IgD-negative memory B cell (primary cell): ENCODE data around the gene MRPL12. TPM values are rescaled to one million over a fixed set of nuclear protein-coding genes. Genes with fewer than 3 reads are reported as not detected.

ENCODE experiments used
- H3K27ac Mint-ChIP-seq, 3 donors: one replicate each; pipeline ENCODE4 v1.8.0; 2020 to 2022; ENCODE audit warnings: mild to moderate bottlenecking in 3 of 3, mixed read lengths in 3 of 3, moderate library complexity in 1 of 3
- H3K27me3 Mint-ChIP-seq: one replicate; pipeline ENCODE4 v1.8.0; 2021; ENCODE audit warnings: mixed read lengths
- H3K36me3 Mint-ChIP-seq: one replicate; pipeline ENCODE4 v1.8.0; 2020; ENCODE audit warnings: mild to moderate bottlenecking, mixed read lengths
- H3K4me1 Mint-ChIP-seq, 3 donors: one replicate each; pipeline ENCODE4 v1.8.0; 2020 to 2022; ENCODE audit warnings: mixed read lengths in 3 of 3, mild to moderate bottlenecking in 1 of 3
- H3K4me3 Mint-ChIP-seq, 4 donors: one replicate each; pipeline ENCODE4 v1.8.0; 2020 to 2022; ENCODE audit warnings: mild to moderate bottlenecking in 4 of 4, mixed read lengths in 4 of 4, moderate library complexity in 3 of 4
- H3K9me3 Mint-ChIP-seq, 3 donors: one replicate each; pipeline ENCODE4 v1.8.0; 2020 to 2021; ENCODE audit warnings: mixed read lengths in 3 of 3, mild to moderate bottlenecking in 1 of 3
- polyA plus RNA-seq: library from polyadenylated mRNA; unstranded; fragments of 300-500 nt; fragmentation: Illumina TruSeq; gene quantifications from one replicate; pipeline ENCODE4 v1.2.3, GENCODE V29; 2021

MRPL12 gene
- polyA plus RNA-seq, 1 donor from 2014 or later: 63.7 TPM

DNA sequence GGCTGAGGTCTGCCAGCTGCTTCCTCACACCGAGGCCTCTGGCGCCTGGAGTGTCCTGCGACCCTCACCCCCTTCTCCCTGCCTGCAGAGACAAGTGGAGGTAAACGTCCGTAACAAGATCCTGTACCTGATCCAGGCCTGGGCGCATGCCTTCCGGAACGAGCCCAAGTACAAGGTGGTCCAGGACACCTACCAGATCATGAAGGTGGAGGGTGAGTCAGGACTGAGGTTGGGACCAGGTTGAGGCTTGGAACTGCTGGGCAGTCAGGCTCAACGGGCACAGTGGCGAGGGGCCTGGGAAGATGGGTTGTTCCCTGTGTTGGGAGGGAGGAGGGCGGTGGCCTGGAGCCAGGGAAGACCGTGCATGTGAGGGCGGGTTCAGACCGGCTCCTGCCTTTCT, 14.6 kb upstream of the MRPL12 start:
- Mint-ChIP-seq H3K4me3 (peak overlapping the region in 1 of 4 donors; percentile 12), H3K27ac (no peak overlapping the region)

DNA sequence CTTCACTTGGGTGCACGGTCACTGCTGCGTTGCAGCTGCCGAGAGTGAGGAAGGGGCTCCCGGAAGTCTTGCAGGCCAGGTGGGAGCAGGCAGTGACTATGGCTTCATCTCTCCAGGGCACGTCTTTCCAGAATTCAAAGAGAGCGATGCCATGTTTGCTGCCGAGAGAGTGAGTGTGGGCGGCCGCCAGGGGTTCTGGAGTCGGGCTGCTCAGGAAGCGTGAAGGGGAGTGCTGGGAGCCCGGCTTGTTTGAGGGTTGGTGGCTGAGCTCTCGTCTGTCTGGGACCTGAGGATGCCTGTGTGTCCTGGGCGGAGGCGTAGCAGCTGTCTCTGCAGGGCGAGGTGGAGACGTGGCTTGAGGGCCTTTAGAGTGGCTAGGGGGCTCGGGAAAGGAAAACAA, 13.1 kb upstream of the MRPL12 start:
- no peaks in the 10 kb centered on the region for H3K27me3 Mint-ChIP-seq
- no peaks in the 10 kb centered on the region for H3K36me3 Mint-ChIP-seq
- peaks cover 0 to 8% (median 6%) of the 10 kb centered on the region in 3 donors for H3K4me1 Mint-ChIP-seq
- no peak overlapping the region for H3K27ac Mint-ChIP-seq
- no peak overlapping the region for H3K4me3 Mint-ChIP-seq
- no peaks in the 10 kb centered on the region for H3K9me3 Mint-ChIP-seq

More for the DNA sequence above, 14.6 kb upstream of the MRPL12 start:
- peaks cover 3 to 16% (median 14%) of the 10 kb centered on the region in 3 donors for H3K4me1 Mint-ChIP-seq
- no peaks in the 10 kb centered on the region for H3K36me3 Mint-ChIP-seq
- H3K27me3 Mint-ChIP-seq: no peaks in the 10 kb centered on the region
- H3K9me3 Mint-ChIP-seq: no peaks in the 10 kb centered on the region

DNA sequence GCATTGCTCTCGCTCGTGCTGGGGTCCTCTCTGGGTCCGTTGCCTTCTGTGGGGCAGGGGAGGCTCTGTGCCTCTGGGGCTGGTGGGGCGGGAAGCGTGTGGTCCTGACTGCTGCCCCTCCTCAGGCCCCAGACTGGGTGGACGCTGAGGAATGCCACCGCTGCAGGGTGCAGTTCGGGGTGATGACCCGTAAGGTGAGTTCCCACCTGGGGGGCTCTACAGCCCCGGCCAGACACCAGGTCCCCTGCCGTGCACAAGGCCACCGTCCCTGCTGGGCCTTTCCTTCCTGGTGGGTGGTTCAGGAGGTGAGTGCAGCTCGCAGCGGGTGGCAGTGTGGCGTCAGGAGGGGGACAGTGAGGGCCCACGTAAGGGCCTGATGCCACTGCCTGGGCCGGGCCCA, 12.6 kb upstream of the MRPL12 start:
- Mint-ChIP-seq H3K4me3 (no peak overlapping the region), H3K36me3 (no peaks in the 10 kb centered on the region), H3K9me3 (no peaks in the 10 kb centered on the region), H3K27me3 (no peaks in the 10 kb centered on the region), H3K27ac (no peak overlapping the region), H3K4me1 (peaks cover 0 to 5% (median 5%) of the 10 kb centered on the region in 3 donors)

DNA sequence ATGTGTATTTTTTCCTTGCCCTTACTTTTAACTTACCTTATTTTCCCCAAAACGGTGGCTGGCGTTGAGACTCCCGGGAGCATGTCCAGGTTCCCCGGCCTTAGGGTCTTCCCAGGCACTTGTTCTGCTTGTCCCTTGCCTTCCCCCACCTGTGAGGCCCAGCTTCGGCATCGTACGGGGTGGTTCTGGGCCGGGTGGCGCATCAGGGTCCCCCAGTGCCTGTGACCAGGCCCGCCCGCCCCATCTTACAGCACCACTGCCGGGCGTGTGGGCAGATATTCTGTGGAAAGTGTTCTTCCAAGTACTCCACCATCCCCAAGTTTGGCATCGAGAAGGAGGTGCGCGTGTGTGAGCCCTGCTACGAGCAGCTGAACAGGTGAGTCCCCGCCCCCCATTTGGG, 12.0 kb upstream of the MRPL12 start:
- Mint-ChIP-seq H3K9me3 (no peaks in the 10 kb centered on the region), H3K27me3 (no peaks in the 10 kb centered on the region), H3K36me3 (no peaks in the 10 kb centered on the region), H3K4me1 (peaks cover 0 to 5% (median 2%) of the 10 kb centered on the region in 3 donors), H3K27ac (no peak overlapping the region), H3K4me3 (no peak overlapping the region)

DNA sequence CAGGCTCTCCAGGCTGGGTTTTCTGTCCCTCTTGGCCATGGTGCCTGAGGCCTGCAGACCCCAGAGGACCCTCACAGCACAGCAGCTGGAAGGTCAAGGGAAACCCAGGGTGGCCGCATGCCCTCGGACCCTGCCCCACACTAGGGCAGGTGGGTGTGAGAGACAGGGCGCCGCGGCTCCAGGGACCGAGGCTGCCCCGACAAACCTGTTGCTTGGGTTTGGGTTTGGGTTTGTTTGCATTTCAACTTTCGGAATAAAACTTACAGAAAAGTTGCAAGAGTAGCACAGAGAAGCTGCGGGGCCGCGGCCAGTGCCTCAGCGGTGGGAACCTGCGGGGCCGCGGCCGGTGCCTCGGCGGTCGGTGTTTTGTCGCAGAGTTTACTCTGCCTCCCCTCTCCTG, 11.6 kb upstream of the MRPL12 start:
- no peak overlapping the region for H3K27ac Mint-ChIP-seq
- no peaks in the 10 kb centered on the region for H3K9me3 Mint-ChIP-seq
- no peak overlapping the region for H3K4me3 Mint-ChIP-seq
- H3K27me3 Mint-ChIP-seq: no peaks in the 10 kb centered on the region
- peaks cover 0 to 5% (median 0%) of the 10 kb centered on the region in 3 donors for H3K4me1 Mint-ChIP-seq
- no peaks in the 10 kb centered on the region for H3K36me3 Mint-ChIP-seq

DNA sequence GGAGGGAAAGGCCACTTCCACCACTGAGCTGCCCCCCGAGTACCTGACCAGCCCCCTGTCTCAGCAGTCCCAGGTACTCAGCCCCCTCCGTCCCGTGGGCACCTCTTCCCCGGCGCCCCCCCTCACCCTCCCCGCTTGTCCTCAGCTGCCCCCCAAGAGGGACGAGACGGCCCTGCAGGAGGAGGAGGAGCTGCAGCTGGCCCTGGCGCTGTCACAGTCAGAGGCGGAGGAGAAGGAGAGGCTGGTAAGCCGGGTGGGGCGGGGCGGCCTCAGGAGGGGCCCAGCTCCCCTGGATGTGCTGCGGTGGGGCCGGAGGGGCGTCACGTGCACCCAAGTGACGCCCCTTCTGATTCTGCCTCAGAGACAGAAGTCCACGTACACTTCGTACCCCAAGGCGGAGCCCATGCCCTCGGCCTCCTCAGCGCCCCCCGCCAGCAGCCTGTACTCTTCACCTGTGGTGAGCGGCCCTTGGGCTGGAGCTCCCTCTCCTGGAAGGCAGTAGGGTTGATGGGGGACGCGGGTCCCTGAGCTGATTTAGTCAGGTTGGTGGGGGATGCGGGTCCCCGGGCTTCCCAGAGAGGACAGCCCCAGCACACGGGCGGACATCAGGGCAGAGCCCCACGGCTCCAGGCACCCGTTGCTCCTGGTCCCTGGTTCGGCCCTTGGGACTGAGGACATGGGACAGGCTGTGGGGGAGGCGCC, 9.5 kb upstream of the MRPL12 start:
- no peaks in the 10 kb centered on the region for H3K9me3 Mint-ChIP-seq
- no peak overlapping the region for H3K27ac Mint-ChIP-seq
- no peak overlapping the region for H3K4me3 Mint-ChIP-seq
- no peaks in the 10 kb centered on the region for H3K4me1 Mint-ChIP-seq
- H3K27me3 Mint-ChIP-seq: no peaks in the 10 kb centered on the region
- no peaks in the 10 kb centered on the region for H3K36me3 Mint-ChIP-seq

DNA sequence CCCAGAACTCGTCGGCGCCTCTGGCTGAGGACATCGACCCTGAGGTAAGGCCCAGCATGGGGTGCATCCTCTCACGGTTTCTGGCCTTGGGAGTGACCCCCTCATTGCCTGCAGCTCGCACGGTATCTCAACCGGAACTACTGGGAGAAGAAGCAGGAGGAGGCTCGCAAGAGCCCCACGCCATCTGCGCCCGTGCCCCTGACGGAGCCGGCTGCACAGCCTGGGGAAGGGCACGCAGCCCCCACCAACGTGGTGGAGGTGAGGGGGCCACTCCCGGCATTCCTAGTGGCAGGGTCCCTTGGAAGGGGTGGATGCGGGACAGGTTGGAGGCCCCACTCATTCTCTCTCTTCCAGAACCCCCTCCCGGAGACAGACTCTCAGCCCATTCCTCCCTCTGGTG, 8.4 kb upstream of the MRPL12 start:
- Mint-ChIP-seq H3K36me3 (no peaks in the 10 kb centered on the region), H3K4me1 (no peaks in the 10 kb centered on the region), H3K4me3 (no peak overlapping the region), H3K27ac (no peak overlapping the region), H3K9me3 (no peaks in the 10 kb centered on the region), H3K27me3 (no peaks in the 10 kb centered on the region)

DNA sequence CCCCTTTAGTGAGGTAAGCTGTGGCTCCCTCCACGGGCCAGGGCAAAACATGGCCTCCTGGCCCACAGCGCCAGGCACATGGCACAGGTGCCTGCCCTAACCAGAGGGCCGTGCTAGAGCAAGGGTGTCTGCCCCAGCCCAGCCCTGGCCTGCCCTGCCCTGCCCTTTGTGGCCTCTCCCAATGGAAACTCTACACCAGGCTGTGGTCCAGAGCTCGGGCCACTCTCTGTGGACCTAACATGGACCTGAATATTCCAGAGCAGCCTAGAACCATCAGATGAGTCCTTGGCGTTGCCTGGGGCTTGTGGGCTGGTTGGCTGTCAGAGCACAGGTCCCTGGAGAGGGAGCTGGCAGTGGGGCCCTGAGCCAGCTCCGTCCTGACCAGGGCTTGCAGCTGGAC, 8.0 kb upstream of the MRPL12 start:
- no peaks in the 10 kb centered on the region for H3K4me1 Mint-ChIP-seq
- no peaks in the 10 kb centered on the region for H3K36me3 Mint-ChIP-seq
- no peaks in the 10 kb centered on the region for H3K27me3 Mint-ChIP-seq
- H3K27ac Mint-ChIP-seq: no peak overlapping the region
- H3K4me3 Mint-ChIP-seq: no peak overlapping the region
- H3K9me3 Mint-ChIP-seq: no peaks in the 10 kb centered on the region

DNA sequence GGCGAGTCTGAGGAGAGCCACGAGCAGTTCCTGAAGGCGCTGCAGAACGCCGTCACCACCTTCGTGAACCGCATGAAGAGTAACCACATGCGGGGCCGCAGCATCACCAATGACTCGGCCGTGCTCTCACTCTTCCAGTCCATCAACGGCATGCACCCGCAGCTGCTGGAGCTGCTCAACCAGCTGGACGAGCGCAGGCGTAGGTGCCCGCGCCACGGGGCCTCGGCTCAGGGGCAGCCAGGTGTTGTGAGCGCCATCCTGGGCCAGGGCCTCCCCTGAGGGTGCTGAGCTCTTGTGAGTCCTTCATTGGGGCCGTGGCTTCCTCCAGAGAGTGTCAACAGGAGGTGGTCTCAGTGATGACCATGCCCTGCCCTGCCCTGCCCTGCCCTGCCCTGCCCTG, 7.4 kb upstream of the MRPL12 start:
- no peaks in the 10 kb centered on the region for H3K9me3 Mint-ChIP-seq
- H3K4me1 Mint-ChIP-seq: no peaks in the 10 kb centered on the region
- no peaks in the 10 kb centered on the region for H3K36me3 Mint-ChIP-seq
- H3K27me3 Mint-ChIP-seq: no peaks in the 10 kb centered on the region
- H3K4me3 Mint-ChIP-seq: no peak overlapping the region
- no peak overlapping the region for H3K27ac Mint-ChIP-seq

DNA sequence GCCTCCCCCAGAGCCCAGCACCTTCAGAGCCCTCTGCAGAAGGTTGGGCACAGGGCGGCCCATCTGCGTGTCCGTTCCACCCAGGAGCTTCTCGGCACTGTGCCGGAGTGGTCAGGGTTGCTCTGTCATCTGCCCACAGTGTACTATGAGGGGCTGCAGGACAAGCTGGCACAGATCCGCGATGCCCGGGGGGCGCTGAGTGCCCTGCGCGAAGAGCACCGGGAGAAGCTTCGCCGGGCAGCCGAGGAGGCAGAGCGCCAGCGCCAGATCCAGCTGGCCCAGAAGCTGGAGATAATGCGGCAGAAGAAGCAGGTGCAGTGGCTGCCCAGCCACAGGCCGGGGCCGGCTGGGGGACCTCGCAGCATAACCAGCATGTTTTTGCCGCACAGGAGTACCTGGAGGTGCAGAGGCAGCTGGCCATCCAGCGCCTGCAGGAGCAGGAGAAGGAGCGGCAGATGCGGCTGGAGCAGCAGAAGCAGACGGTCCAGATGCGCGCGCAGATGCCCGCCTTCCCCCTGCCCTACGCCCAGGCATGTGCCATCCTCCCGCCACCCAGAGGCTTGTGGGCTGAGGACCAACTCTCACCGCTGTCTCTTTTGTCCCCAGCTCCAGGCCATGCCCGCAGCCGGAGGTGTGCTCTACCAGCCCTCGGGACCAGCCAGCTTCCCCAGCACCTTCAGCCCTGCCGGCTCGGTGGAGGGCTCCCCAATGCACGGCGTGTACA, 6.8 kb upstream of the MRPL12 start:
- Mint-ChIP-seq H3K27ac (no peak overlapping the region), H3K9me3 (no peaks in the 10 kb centered on the region), H3K36me3 (no peaks in the 10 kb centered on the region), H3K4me1 (peaks cover 0 to 1% (median 0%) of the 10 kb centered on the region in 3 donors), H3K4me3 (no peak overlapping the region), H3K27me3 (no peaks in the 10 kb centered on the region)

DNA sequence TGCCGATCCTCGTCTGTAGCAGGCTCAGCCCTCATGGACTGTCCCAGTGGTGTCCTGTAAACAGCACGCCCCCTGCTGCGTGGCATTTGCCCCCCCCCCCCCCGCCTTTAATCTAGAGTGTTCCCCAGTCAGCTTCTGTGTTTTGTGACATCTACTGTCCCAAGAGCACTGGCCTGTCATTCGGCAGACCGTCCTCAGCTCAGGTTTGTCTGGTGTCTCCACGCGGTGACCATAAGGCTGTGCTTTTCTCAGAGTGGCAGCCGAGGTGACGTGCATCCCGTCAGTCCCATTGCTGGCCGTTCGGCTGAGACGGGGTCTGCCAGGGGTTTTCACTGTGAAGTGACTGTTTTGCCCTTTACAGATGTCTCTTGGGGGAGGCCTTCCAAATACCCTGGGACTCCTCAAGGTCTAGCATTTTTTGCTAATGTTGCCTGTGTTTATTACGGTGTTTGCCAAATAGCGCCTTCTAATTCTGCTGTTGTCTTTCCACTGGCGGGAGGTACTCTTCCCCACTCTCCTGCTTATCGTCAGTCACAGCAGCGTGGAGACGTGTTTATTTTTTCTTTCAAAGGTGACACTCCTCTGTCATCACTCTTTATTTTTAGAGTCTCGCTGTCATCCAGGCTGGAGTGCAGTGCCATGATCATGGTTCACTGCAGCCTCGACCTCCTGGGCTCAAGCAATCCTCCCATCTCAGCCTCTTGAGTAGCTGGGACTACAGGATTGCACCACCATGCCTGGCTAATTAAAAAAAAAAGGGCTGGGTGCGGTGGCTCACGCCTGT, 5.7 kb upstream of the MRPL12 start:
- Mint-ChIP-seq H3K27ac (no peak overlapping the region), H3K9me3 (no peaks in the 10 kb centered on the region), H3K27me3 (no peaks in the 10 kb centered on the region), H3K4me3 (no peak overlapping the region), H3K36me3 (no peaks in the 10 kb centered on the region), H3K4me1 (peaks cover 0 to 8% (median 1%) of the 10 kb centered on the region in 3 donors)

DNA sequence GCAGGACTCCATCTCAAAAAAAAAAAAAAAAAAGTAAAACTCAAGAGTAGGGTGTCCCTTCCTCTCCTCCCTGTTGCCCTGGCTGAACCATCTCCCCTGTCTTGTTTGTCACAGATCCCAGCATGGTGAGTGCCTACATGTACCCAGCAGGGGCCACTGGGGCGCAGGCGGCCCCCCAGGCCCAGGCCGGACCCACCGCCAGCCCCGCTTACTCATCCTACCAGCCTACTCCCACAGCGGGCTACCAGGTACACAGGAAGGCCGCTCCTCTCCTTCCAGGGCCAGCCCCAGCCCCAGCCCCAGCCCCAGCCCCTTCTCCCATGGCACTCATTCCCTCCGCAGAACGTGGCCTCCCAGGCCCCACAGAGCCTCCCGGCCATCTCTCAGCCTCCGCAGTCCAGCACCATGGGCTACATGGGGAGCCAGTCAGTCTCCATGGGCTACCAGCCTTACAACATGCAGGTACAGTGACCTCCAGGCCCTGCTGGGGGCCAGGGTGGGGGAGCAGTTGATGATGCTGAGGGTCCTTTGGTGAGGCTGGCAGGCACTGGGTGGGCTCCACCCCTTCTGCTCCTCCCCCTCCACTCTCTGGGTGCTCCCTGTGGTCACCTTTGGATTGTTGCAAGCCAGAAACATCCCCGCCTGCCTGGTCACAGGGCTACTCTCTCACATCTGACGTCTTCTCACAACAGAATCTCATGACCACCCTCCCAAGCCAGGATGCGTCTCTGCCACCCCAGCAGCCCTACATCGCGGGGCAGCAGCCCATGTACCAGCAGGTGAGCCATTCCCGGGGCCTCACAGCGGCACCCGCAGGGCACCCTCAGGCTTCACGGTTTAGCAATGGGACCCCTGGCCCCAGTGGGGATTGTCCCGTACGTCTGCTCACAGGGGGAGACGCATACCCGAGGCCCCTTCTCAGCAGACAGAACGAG, 2.5 kb upstream of the MRPL12 start:
- H3K36me3 Mint-ChIP-seq: peaks cover under 1% of the 10 kb centered on the region
- H3K27me3 Mint-ChIP-seq: no peaks in the 10 kb centered on the region
- H3K4me3 Mint-ChIP-seq: peak overlapping the region in 3 of 4 donors; percentile 9 to 47 (median 25)
- H3K4me1 Mint-ChIP-seq: peaks cover 9 to 14% (median 9%) of the 10 kb centered on the region in 3 donors
- H3K27ac Mint-ChIP-seq: peak overlapping the region in 1 of 3 donors; percentile 32
- no peaks in the 10 kb centered on the region for H3K9me3 Mint-ChIP-seq

DNA sequence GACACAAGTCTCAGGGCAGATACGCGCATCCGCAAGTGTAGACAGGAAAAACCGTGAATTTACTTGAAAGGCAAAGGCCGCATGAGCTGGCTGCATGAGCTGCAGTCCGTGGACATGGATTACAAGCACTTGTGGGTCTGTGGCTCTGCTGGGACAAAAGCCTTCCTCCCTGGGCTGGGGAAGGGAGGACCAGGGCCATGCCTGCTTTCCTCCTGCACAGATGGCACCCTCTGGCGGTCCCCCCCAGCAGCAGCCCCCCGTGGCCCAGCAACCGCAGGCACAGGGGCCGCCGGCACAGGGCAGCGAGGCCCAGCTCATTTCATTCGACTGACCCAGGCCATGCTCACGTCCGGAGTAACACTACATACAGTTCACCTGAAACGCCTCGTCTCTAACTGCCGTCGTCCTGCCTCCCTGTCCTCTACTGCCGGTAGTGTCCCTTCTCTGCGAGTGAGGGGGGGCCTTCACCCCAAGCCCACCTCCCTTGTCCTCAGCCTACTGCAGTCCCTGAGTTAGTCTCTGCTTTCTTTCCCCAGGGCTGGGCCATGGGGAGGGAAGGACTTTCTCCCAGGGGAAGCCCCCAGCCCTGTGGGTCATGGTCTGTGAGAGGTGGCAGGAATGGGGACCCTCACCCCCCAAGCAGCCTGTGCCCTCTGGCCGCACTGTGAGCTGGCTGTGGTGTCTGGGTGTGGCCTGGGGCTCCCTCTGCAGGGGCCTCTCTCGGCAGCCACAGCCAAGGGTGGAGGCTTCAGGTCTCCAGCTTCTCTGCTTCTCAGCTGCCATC, 1.7 kb upstream of the MRPL12 start:
- Mint-ChIP-seq H3K4me3 (peak overlapping the region; percentile 9 to 86 (median 78)), H3K27ac (peak overlapping the region in 2 of 3 donors; percentile 71 to 76), H3K9me3 (no peaks in the 10 kb centered on the region), H3K27me3 (no peaks in the 10 kb centered on the region), H3K4me1 (peaks cover 9 to 16% (median 11%) of the 10 kb centered on the region in 3 donors), H3K36me3 (peaks cover 2% of the 10 kb centered on the region)
